ENCODE results near the gene FTCD. TPM values are rescaled to one million over a fixed set of nuclear protein-coding genes. Genes with fewer than 3 reads are reported as not detected.

FTCD gene
- total and polyA plus RNA-seq, 10 of the 15 experiments (the other 5 are each of a cell fraction or from before 2014, with no cell fraction given): 0.27 to 0.28 TPM; not detected in 8

DNA sequence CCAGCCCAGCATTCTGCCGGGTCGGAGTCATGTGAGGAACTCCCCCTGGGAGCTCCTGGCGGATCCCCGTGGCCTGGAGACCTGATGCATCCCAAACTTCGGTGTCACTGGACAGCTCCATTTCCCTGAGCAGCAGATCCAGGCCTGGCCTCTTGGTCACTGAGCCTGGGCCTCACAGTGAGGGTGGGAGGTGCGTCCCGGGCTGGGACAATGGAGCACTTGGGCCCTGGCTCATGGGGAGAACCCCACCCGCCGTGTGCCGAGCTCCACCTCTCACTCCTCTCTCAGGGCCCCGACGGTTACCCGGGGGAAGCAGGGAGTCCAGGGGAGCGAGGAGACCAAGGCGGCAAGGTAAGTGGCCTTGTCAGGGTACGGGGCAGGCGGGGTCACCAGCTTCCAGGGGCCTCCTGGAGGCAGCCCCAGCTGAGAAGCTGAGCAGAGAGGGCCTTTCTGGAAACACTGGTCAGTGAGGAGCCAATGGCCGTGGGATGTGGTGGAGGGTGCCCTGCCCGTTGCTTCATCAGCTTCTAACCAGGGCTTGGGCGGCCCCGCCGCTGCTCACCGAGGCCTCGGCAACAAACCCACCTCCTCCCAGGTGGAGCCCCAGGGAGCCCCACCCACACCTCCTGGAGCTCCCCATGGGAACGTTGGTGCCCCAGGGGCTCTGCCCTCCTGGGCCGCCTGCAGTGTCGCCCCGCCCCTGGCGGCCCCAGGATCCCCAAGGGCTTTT lies 37.6 kb downstream of the FTCD start:
- H3K4me1 ChIP-seq (ENCODE audit: control insufficient read depth, insufficient read depth, low read length): no peaks in the 10 kb centered on the region
- in situ Hi-C loops (cut with MboI) (no loop called here), intact Hi-C loops (cut with micrococcal nuclease; ENCODE audit: unreplicated experiment) (no loop called here)
- RAD21 ChIA-PET (ENCODE audit: unreplicated experiment): no interaction called here
- SMC1A ChIA-PET (ENCODE audit: uncharacterized antibody, unreplicated experiment): no interaction called here
- TF ChIP-seq TARDBP (IDR thresholded peaks at IDR 0.05; ENCODE audit: borderline replicate concordance) (no peak), SIX5 (IDR thresholded peaks at IDR 0.05; ENCODE audit: low read depth, low read length, severe bottlenecking) (no peak), CHD4 (IDR thresholded peaks at IDR 0.05) (no peak)
- CTCF ChIA-PET: no interaction called here
- BruUV-seq (replicated peaks): no TSS peak
- 15% methylated on average over 18 of the region's 29 CpGs for WGBS (ENCODE audit: insufficient coverage, insufficient replicate concordance, low lambda C conversion rate, missing lambda C conversion rate)
- no peak overlapping the region for H3K9ac ChIP-seq (ENCODE audit: control insufficient read depth, insufficient read depth, low read length)
- no peaks in the 10 kb centered on the region for H3K79me2 ChIP-seq (ENCODE audit: control insufficient read depth, insufficient read depth, low read length)
- no peak overlapping the region for H3K4me2 ChIP-seq (ENCODE audit: control insufficient read depth, insufficient read depth)
- H3K27me3 ChIP-seq (replicated peaks in 1 of 2; ENCODE audit: control insufficient read depth in 2 of 2, insufficient read depth in 2 of 2, low read length in 1 of 2): no peaks in the 10 kb centered on the region
- no peak overlapping the region for H2AFZ ChIP-seq (ENCODE audit: control insufficient read depth, low read depth, low read length)
- no peaks in the 10 kb centered on the region; the same call in 2 of the 3 replicates for H3K9me3 ChIP-seq (replicated peaks; ENCODE audit: control insufficient read depth, insufficient read depth, low read length)
- no peaks in the 10 kb centered on the region for H3K36me3 ChIP-seq (ENCODE audit: control insufficient read depth in 2 of 2, insufficient read depth in 2 of 2, low read length in 1 of 2)
- no peak overlapping the region for H3K27ac ChIP-seq (ENCODE audit: control insufficient read depth, insufficient read depth)
- POLR2A ChIA-PET: no interaction called here
- no peaks in the 10 kb centered on the region for H4K20me1 ChIP-seq (ENCODE audit: control insufficient read depth, insufficient read depth)
- FAIRE-seq (no peak), ATAC-seq (no peak), DNase-seq (ENCODE audit: low read depth, low spot score) (no peak)
- H3K4me3 ChIP-seq: no peak overlapping the region

DNA sequence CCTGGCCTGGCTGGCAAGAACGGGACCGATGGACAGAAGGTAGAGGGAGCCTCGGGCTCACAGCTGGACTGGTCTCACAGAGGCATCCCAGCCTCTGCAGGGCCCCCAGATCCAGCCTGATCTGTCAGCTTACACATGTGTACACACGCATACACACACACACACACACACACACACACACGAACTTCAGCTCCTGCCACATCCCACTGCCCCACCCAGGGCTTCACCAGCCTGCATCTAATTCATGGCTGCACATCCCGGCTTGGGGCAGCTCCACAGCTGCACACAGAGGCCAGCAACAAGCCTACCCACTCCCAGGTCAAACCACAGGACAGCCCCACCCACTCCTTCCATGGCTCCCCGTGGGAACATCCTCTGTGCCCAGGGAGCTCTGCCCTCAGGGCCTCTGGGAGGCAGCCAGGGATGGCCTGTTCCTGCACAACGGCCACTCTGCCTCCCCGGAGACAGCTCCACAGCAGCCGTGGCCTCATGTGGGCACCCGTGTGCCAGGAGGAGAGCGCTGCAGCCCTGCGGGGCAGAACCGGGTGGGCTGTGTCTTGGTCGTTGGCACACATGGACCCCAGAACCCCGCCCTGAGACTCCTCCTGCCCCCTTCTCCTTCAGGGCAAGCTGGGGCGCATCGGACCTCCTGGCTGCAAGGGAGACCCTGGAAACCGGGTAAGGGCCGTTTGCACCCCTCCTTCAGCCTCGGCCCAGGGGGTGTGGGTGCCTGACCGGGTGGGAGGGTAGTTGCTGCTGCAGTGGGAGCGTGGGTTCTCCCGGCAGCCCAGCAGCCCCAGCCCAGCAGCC lies 38.4 kb downstream of the FTCD start:
- 27% methylated on average over 21 of the region's 24 CpGs for WGBS (ENCODE audit: insufficient coverage, insufficient replicate concordance, low lambda C conversion rate, missing lambda C conversion rate)
- ChIA-PET POLR2A (no interaction called here), RAD21 (ENCODE audit: unreplicated experiment) (no interaction called here), CTCF (no interaction called here), SMC1A (ENCODE audit: uncharacterized antibody, unreplicated experiment) (no interaction called here)
- Histone ChIP-seq H3K4me2 (ENCODE audit: control insufficient read depth, insufficient read depth) (no peak overlapping the region), H4K20me1 (ENCODE audit: control insufficient read depth, insufficient read depth) (no peaks in the 10 kb centered on the region), H3K36me3 (ENCODE audit: control insufficient read depth in 2 of 2, insufficient read depth in 2 of 2, low read length in 1 of 2) (no peaks in the 10 kb centered on the region), H3K27ac (ENCODE audit: control insufficient read depth, insufficient read depth) (no peak overlapping the region), H3K4me3 (no peak overlapping the region), H3K4me1 (ENCODE audit: control insufficient read depth, insufficient read depth, low read length) (no peaks in the 10 kb centered on the region), H3K9me3 (replicated peaks; ENCODE audit: control insufficient read depth, insufficient read depth, low read length) (no peaks in the 10 kb centered on the region; the same call in 2 of the 3 replicates), H3K27me3 (replicated peaks in 1 of 2; ENCODE audit: control insufficient read depth in 2 of 2, insufficient read depth in 2 of 2, low read length in 1 of 2) (no peaks in the 10 kb centered on the region), H3K9ac (ENCODE audit: control insufficient read depth, insufficient read depth, low read length) (no peak overlapping the region), H3K79me2 (ENCODE audit: control insufficient read depth, insufficient read depth, low read length) (no peaks in the 10 kb centered on the region), H2AFZ (ENCODE audit: control insufficient read depth, low read depth, low read length) (no peak overlapping the region)
- in situ Hi-C loops (cut with MboI): no loop called here
- no peak for FAIRE-seq
- no peak for DNase-seq (ENCODE audit: low read depth, low spot score)
- no TSS peak for BruUV-seq (replicated peaks)
- no peak for ATAC-seq
- intact Hi-C loops (cut with micrococcal nuclease; ENCODE audit: unreplicated experiment): no loop called here
- TF ChIP-seq CHD4 (IDR thresholded peaks at IDR 0.05): no peak
- TF ChIP-seq, protein P1, sequence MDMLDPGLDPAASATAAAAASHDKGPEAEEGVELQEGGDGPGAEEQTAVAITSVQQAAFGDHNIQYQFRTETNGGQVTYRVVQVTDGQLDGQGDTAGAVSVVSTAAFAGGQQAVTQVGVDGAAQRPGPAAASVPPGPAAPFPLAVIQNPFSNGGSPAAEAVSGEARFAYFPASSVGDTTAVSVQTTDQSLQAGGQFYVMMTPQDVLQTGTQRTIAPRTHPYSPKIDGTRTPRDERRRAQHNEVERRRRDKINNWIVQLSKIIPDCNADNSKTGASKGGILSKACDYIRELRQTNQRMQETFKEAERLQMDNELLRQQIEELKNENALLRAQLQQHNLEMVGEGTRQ (IDR thresholded peaks at IDR 0.05; ENCODE audit: borderline replicate concordance, low read depth, low read length): no peak
- no peak for TF ChIP-seq ATF2 (IDR thresholded peaks at IDR 0.05; ENCODE audit: low read length)
- no peak for TF ChIP-seq IKZF1 (conservative IDR thresholded peaks at IDR 0.05)
- no peak for TF ChIP-seq E2F8 (IDR thresholded peaks at IDR 0.05; ENCODE audit: low read depth, partially characterized antibody)
- no peak for TF ChIP-seq ZNF274 (IDR thresholded peaks at IDR 0.05; ENCODE audit: insufficient read depth, insufficient read length)
- TF ChIP-seq TCF12 (IDR thresholded peaks at IDR 0.05; ENCODE audit: low read depth, low read length): no peak
- TF ChIP-seq HDAC2 (IDR thresholded peaks at IDR 0.05): no peak

All from GM12878 (cell line).